ENCODE data around the gene ELOVL5. TPM values are rescaled to one million over a fixed set of nuclear protein-coding genes. Genes with fewer than 3 reads are reported as not detected.

Gene ELOVL5
- total RNA-seq, 1 donor, result 94.8 TPM

GRCh38 chr6:53369051-53369450 is 20.3 kb upstream of the ELOVL5 start:
- Histone ChIP-seq H3K4me3 (ENCODE audit: low read length) (no peak overlapping the region), H3K4me1 (ENCODE audit: insufficient read depth, low read length) (no peaks in the 10 kb centered on the region), H3K27me3 (ENCODE audit: insufficient read depth, low read length) (no peaks in the 10 kb centered on the region), H3K9me3 (ENCODE audit: low read depth, low read length) (no peaks in the 10 kb centered on the region)

- Histone ChIP-seq H3K4me3 (ENCODE audit: low read length) (no peak overlapping the region), H3K4me1 (ENCODE audit: insufficient read depth, low read length) (peaks cover 5% of the 10 kb centered on the region), H3K9me3 (ENCODE audit: low read depth, low read length) (no peaks in the 10 kb centered on the region), H3K27me3 (ENCODE audit: insufficient read depth, low read length) (no peaks in the 10 kb centered on the region)
Observed at GRCh38 chr6:53366128-53366641, 17.4 kb upstream of the ELOVL5 start.

GRCh38 chr6:53363341-53364079 is 14.8 kb upstream of the ELOVL5 start:
- Histone ChIP-seq H3K27me3 (ENCODE audit: insufficient read depth, low read length) (no peaks in the 10 kb centered on the region), H3K9me3 (ENCODE audit: low read depth, low read length) (no peaks in the 10 kb centered on the region), H3K4me3 (ENCODE audit: low read length) (no peak overlapping the region), H3K4me1 (ENCODE audit: insufficient read depth, low read length) (peaks cover 28% of the 10 kb centered on the region)

DNA sequence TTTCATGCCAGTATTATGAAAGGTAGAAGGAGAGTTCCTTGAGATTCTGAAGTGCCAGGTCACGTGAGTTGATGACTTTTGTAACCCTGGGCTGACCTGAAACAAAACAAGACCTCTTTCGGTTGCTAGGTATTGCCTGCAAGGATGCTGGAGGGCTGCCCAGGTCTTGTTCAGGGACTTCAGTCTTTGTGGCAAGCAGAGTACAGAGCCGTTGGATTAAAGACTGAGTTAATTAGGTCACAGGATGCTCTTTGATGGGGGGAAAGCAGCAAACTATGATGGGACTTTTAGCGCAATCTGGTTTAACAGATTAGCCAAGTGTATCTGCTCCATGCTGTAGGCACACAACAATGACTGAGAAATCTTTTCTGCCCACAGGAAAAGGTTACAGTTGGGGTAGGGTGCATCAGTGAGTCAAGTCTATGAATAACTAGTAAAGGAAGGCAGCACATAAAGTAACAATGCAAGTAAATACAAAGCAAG is 12.8 kb upstream of the ELOVL5 start:
- no peaks in the 10 kb centered on the region for H3K9me3 ChIP-seq (ENCODE audit: low read depth, low read length)
- H3K27me3 ChIP-seq (ENCODE audit: insufficient read depth, low read length), result no peaks in the 10 kb centered on the region
- H3K4me3 ChIP-seq (ENCODE audit: low read length), result no peak overlapping the region
- H3K4me1 ChIP-seq (ENCODE audit: insufficient read depth, low read length), result peaks cover 37% of the 10 kb centered on the region

DNA sequence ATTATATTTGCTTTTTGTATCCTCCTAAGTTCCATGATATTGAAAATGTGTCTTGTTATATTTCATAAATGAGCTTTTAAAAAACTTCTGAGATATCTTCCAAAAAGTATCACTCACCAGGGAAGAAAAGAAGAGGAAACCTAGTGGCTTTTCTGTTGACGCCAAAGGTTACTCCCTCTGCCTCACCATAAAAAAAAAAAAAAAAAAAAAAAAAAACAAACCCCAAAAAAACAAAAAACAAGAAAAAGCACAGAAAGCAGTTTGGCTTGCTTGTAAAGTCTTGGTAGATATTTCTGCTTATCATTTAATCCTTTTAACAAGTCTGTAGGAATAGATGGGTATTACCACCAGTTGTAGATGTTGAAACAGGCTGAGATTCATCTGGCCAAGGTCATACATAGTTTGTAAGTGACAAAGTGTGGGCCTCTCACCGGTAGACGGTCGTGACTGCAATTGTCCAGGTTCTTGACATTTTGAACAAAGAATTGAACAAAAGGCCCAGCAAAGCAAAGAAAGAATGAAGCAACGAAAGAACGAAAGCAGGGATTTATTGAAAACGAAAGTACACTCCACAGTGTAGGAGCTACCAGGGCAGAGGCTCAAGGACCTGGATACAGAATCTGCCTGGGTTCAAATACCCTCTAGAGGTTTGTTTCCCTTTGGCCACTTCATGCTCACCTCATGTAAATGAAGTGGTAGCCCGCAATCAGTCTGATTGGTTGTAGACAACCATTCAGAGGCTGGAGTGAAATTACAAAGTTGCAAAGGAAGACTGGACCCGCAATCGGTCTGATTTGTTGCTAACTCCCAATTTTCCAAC is 11.6 kb upstream of the ELOVL5 start:
- Histone ChIP-seq H3K9me3 (ENCODE audit: low read depth, low read length) (no peaks in the 10 kb centered on the region), H3K27me3 (ENCODE audit: insufficient read depth, low read length) (no peaks in the 10 kb centered on the region), H3K4me1 (ENCODE audit: insufficient read depth, low read length) (peaks cover 37% of the 10 kb centered on the region), H3K4me3 (ENCODE audit: low read length) (peak overlapping the region; percentile 45)

GRCh38 chr6:53359843-53360092 is 11.0 kb upstream of the ELOVL5 start:
- Histone ChIP-seq H3K4me1 (ENCODE audit: insufficient read depth, low read length) (peaks cover 37% of the 10 kb centered on the region), H3K4me3 (ENCODE audit: low read length) (peak overlapping the region; percentile 45), H3K27me3 (ENCODE audit: insufficient read depth, low read length) (no peaks in the 10 kb centered on the region), H3K9me3 (ENCODE audit: low read depth, low read length) (no peaks in the 10 kb centered on the region)

DNA sequence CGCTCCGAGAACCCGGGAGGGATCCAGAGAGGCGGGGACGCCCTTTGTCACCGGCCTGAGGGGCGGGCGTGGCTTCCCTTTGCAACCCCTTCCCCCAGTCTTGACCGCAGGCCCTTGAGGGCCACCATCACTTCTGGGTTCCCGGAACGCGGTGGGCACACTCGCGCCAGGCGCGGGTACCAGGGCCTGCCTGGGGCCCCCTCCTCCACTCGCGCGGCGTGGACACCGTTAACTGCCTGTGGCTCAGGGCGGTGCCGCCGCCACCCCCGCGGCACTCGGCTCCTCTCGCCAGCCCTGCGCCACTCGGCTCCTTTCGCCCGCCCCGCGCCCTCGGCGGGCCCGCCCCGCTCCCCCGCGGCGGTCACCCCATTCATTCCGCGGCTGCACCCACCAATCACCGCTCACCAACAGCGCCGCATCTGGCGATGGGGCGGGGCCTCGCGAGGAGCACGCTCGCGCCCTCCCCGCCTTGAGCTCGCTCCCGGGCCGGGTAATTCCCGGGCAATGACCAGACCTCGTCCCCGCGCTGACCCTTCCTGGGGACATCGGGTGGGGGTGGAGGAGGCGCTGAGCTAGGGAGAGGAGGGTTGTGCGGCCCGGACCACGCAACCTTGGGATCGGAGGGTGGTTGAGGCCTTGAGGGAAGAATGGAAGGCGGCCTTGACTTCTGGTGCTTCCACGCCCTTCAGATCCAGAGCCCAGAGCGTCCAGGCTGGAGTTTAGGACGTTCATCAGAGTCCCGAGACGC is 10.5 kb upstream of the ELOVL5 start:
- no peaks in the 10 kb centered on the region for H3K27me3 ChIP-seq (ENCODE audit: insufficient read depth, low read length)
- H3K9me3 ChIP-seq (ENCODE audit: low read depth, low read length), result no peaks in the 10 kb centered on the region
- peaks cover 37% of the 10 kb centered on the region for H3K4me1 ChIP-seq (ENCODE audit: insufficient read depth, low read length)
- peak overlapping the region; percentile 45 for H3K4me3 ChIP-seq (ENCODE audit: low read length)

DNA sequence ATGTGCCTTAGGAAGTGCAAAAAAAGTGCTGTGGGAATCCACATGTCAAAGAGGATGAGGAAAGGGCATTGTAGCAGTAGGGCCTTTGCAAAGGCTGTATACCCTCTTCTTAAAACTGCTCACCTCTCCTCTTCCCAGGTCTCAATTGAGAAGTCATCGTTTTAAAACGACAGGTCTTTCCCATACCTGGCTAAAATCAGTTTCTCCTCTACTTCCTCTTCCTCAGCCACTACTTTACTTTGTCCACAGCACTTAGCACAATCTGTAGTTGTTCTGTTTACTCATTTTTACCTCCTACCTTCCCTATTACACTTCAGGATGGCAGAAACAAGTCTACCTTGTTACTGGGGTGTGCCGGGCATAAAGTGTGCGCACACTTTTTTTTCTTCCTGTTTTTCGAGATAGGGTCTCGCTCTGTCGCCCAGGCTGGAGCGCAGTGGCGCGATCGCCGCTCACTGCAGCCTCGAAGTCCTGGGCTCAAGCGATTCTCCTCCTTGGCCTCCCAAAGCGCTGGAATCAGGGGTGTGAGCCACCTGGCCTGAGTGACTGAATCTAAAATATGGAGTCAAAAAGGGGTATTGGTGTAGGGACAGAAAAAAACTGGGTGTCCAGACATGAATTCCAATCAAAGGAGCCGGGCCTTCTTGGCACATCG is 9.8 kb upstream of the ELOVL5 start:
- no peaks in the 10 kb centered on the region for H3K27me3 ChIP-seq (ENCODE audit: insufficient read depth, low read length)

GRCh38 chr6:53357576-53358360 is 9.0 kb upstream of the ELOVL5 start:
- Histone ChIP-seq H3K4me3 (ENCODE audit: low read length) (no peak overlapping the region), H3K27me3 (ENCODE audit: insufficient read depth, low read length) (no peaks in the 10 kb centered on the region), H3K4me1 (ENCODE audit: insufficient read depth, low read length) (peaks cover 37% of the 10 kb centered on the region), H3K9me3 (ENCODE audit: low read depth, low read length) (no peaks in the 10 kb centered on the region)

More for the DNA sequence above, 9.8 kb upstream of the ELOVL5 start:
- peaks cover 37% of the 10 kb centered on the region for H3K4me1 ChIP-seq (ENCODE audit: insufficient read depth, low read length)
- peak overlapping the region; percentile 45 for H3K4me3 ChIP-seq (ENCODE audit: low read length)
- no peaks in the 10 kb centered on the region for H3K9me3 ChIP-seq (ENCODE audit: low read depth, low read length)

DNA sequence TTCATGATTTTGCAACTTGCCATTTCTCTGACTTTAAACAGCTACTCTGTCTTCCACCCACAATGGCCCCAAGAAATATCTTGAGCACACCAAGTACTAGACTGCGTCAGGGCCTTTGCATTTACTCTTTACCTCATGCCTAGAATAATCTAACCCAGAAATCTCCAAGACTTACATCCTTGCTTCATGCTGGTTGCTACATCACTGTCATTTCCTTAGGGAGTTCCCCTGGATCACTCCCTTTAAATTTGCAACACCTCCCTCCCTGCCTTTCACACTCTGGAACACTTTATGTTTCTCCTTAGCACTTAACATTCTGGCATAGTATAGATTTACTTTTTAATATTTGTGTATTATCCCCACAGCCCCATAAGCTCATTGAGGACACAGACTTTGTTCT is 4.9 kb upstream of the ELOVL5 start:
- H3K4me1 ChIP-seq (ENCODE audit: insufficient read depth, low read length), result peaks cover 17% of the 10 kb centered on the region
- H3K27me3 ChIP-seq (ENCODE audit: insufficient read depth, low read length), result no peaks in the 10 kb centered on the region
- no peaks in the 10 kb centered on the region for H3K9me3 ChIP-seq (ENCODE audit: low read depth, low read length)
- no peak overlapping the region for H3K4me3 ChIP-seq (ENCODE audit: low read length)

DNA sequence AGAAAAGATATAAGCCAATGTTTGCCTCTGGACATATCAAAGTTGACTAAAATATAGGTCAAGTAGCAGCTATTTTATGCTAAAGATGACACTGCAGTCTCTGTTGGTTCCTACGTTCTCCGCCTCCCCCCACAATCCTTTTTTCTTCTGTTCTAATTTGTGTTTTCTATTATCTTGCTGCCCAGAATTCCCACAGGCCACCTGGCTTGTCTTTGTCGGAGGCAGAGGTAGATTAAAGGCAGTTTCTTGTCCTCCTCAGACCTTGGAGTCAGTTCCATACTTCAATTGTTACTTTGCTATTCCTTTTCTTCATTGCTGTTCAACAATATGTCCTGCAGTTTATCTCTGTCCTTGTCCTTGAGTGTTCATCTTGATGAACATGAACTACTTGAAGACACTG is 3.6 kb upstream of the ELOVL5 start:
- Histone ChIP-seq H3K4me3 (ENCODE audit: low read length) (no peak overlapping the region), H3K27me3 (ENCODE audit: insufficient read depth, low read length) (no peaks in the 10 kb centered on the region), H3K9me3 (ENCODE audit: low read depth, low read length) (no peaks in the 10 kb centered on the region), H3K4me1 (ENCODE audit: insufficient read depth, low read length) (peaks cover 8% of the 10 kb centered on the region)

GRCh38 chr6:53349209-53349693 is 501 bp upstream of the ELOVL5 start:
- no peaks in the 10 kb centered on the region for H3K27me3 ChIP-seq (ENCODE audit: insufficient read depth, low read length)
- H3K4me1 ChIP-seq (ENCODE audit: insufficient read depth, low read length), result peaks cover 26% of the 10 kb centered on the region

GRCh38 chr6:53347921-53348370 is 804 bp downstream of the ELOVL5 start:
- Histone ChIP-seq H3K9me3 (ENCODE audit: low read depth, low read length) (no peaks in the 10 kb centered on the region), H3K27me3 (ENCODE audit: insufficient read depth, low read length) (no peaks in the 10 kb centered on the region), H3K4me1 (ENCODE audit: insufficient read depth, low read length) (peaks cover 39% of the 10 kb centered on the region), H3K4me3 (ENCODE audit: low read length) (peak overlapping the region; percentile 82)

More at GRCh38 chr6:53349209-53349693, 501 bp upstream of the ELOVL5 start:
- peak overlapping the region; percentile 82 for H3K4me3 ChIP-seq (ENCODE audit: low read length)
- H3K9me3 ChIP-seq (ENCODE audit: low read depth, low read length), result no peaks in the 10 kb centered on the region

Measured in mononuclear cell (primary cell).